ENCODE results near the gene RAB31.
"Not testable (repeated sequence)": the region's sequence is repeated elsewhere in the genome, so short reads cannot be mapped to it uniquely, and the experiment has no call there.

Gene RAB31

DNA sequence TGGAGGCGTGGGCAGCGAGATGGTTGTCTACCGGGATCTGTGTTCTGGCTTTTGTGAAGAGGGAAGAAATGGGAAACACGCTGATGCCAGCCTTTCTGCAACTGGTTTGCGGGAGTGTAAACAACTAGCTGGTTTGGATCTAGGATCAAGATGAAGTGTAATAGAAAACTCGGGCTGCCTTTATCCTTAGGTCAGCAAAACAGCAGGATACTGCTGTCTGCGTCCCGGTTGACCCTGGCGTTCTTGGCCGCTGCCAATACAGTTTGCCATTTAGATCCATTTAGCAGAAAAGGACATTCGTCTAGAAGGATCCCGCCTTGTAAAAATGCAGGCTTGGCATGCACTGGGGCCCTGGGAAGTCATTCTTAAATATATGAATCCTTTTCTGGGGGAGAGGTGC is 42.0 kb downstream of the RAB31 start:
- DNase-seq (ENCODE audit: low read depth, low spot score) = no peak

DNA sequence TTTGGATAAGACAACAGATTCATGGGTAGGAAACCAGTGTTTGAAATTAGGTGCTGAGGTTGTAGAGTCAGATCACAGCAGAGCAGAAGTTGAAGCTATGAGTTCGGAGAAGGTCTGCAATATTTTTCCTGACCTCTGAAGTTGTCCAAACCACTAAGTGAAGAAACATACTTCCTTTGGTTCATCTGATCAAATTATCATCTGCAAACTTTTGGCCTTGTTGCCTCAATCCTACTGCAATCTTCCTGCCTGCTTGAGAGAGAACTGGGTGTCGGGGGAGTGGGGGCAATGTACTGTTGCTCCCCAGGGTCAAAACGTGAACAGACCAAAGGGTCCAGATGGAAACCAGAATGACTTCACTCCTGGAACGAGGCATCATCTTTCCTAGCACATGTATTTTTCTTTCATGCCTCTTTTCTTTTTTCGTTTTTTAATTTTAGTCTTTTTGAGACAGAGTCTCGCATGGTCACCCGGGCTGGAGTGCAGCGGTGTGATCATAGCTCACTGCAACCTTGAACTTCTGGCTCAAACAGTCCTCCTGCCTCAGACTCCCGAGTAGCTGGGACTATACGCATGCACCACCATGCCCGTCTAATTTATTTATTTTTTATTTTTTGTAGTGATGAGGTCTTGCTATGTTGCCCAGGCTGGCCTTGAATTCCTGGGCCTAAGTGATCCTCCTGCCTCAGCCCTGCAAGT is 42.7 kb downstream of the RAB31 start:
- no peak overlapping the region for H3K4me3 ChIP-seq (ENCODE audit: low read length)
- no peak for DNase-seq (ENCODE audit: low read depth, low spot score)

More for the DNA sequence above, 42.0 kb downstream of the RAB31 start:
- H3K4me3 ChIP-seq (ENCODE audit: low read length) = no peak overlapping the region

DNA sequence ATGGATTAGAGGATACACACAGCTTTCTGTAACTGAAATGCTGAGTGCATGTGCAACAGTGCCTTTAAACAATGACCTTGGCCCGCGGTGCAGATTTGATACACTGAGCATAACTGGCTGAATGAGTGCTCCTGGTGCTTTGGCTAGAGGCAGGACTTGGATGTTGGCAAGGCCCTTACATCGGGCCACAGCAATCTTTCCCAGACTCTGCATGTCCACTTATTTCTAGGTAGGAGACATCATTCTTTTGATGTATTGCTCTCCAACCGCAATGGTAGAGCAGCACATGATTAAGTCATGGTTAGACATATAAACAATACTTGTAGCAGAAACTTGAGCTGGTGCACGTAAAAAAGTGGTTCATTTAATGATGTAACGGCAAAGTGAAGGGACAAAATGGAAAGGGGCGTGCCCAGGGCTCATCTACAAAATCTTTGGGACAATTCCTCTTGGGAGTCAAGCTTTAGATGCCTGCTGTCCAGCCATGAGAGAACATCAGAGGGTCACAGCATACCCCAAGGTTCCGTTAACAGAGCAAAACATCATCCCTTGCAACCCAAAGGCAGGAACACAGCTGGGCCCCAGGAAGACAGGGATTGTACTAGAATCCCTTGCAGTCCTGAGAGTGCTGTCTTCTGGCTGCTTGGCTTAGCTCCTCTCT is 43.4 kb downstream of the RAB31 start:
- H3K4me3 ChIP-seq (ENCODE audit: low read length) = no peak overlapping the region
- DNase-seq (ENCODE audit: low read depth, low spot score) = no peak

GRCh38 chr18:9753846-9754245 is 45.7 kb downstream of the RAB31 start:
- no peak overlapping the region for H3K4me3 ChIP-seq (ENCODE audit: low read length)
- no peak for DNase-seq (ENCODE audit: low read depth, low spot score)

- DNase-seq (ENCODE audit: low read depth, low spot score) = no peak
- no peak overlapping the region for H3K4me3 ChIP-seq (ENCODE audit: low read length)
These were observed 47.0 kb downstream of the RAB31 start for GRCh38 chr18:9755110-9755509.

- no peak overlapping the region for H3K4me3 ChIP-seq (ENCODE audit: low read length)
- DNase-seq (ENCODE audit: low read depth, low spot score) = no peak
These were observed 47.5 kb downstream of the RAB31 start for GRCh38 chr18:9755615-9756014.

DNA sequence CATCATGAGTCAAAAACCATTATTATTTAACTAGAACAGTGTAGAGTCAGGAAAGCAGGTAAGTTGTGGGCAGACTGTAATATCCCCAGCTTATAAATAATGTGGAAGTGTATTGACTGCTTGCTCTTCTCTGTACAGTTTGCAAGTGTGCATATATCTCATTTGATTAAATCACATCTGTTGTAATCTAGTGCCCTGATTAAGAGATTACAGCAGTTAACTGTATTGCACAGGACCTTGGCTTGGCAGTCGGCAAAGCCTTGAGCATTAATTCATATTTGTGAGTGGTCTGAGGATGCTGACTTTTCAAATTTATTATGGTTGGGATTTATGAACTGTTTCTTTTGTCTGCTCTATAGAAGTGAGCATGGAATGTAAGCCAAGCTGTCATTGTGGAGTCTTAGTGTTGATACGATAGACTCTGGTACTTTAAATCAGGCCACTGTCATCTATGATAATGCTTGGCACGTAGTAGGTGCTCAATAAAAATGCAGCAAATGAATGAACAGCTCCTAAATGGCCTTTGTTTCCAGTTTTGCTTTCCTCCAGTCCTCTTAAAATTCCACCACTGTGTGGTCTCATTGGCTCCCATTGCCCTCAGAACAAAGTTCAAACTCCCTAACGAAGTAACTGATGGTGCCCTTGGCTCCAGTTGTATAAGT is 48.3 kb downstream of the RAB31 start:
- no peak overlapping the region for H3K4me3 ChIP-seq (ENCODE audit: low read length)
- no peak for DNase-seq (ENCODE audit: low read depth, low spot score)

DNA sequence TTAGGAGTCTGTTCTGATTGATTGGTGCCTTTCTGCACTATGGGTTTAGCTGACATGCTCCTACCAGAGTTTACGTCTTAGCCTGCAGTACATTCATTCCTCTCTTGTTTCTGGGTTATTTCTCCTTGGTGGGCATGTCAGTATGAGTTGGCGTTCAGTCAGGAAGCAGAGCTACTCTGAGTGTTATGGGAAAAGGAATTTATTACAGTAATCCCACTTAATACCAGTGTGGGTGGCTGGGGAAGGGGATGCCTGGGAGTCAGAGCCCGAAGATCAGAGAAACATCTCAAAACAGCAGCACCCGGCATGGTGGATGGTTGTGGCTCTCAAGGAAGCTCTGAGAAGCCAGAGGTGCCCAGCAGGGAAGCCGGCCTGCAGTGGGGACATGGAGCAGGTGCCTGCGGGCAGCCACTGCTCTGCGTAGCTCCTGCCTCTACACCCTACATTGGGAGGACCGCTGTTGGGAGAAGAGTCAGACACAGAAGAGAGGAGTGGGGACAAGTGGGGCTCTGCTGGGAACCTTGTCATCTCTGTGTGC is 48.9 kb downstream of the RAB31 start:
- no peak for DNase-seq (ENCODE audit: low read depth, low spot score)
- H3K4me3 ChIP-seq (ENCODE audit: low read length) = no peak overlapping the region

DNA sequence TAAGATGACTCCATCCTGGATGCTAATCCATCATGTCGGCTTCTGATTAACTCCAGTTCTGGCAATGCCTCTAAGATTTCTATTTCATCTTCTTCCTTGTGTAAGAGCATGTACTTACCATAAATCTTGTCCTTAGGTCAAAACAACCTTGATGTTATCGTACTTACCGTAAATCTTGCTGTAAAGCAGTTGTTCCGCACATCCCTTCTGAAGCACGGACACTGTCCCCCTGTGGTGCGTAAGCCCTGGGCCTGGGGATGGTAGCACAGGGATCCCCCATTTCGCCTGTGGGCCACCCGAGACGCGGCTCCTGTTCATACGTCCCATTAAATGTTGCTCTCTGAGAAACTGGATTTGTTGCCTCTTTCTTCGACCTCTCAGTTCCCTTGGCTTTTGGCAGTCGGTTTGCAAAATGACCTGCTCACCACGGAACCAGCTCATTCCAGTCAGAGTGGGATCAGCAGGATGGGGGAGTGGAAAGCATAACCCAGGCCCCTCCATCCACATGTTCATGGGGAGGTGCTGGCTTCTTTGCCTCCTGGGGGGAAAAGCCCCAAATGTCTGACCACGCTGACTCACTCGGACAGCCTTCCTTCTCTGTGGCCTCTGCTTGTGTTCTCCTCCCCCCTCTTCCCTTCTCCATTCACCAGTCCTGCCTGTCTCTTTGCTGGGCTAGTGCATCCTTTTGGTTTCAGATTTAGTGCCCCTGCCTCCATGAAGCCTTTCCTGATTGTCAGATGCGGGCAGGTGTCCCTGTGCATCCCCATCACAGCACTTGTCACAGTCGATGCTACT is 49.9 kb downstream of the RAB31 start:
- no peak overlapping the region for H3K4me3 ChIP-seq (ENCODE audit: low read length)
- no peak for DNase-seq (ENCODE audit: low read depth, low spot score)

- H3K4me3 ChIP-seq (ENCODE audit: low read length) = no peak overlapping the region
- peak; percentile 61 for DNase-seq (ENCODE audit: low read depth, low spot score)
These were observed 50.5 kb downstream of the RAB31 start for GRCh38 chr18:9758624-9759075.

DNA sequence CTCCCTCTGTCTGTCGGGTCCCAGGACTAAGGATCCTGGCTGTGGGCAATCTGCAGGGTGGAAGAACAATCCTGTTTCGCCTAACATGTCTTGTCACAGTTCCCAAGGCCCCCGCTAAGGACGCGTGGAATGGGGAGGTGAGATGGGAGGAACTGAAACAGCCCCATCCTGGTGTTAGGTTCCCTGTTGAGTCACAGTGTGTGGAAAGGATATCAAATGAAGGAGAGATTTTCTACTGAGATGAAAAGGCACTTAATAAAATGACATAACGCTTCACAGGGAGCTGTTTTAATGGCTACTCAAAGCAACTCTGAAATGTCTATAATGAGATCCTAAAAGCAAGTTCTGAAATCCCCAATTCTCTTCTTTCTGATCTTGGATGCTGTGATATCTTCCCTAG is 52.5 kb downstream of the RAB31 start:
- no peak overlapping the region for H3K4me3 ChIP-seq (ENCODE audit: low read length)
- no peak for DNase-seq (ENCODE audit: low read depth, low spot score)

DNA sequence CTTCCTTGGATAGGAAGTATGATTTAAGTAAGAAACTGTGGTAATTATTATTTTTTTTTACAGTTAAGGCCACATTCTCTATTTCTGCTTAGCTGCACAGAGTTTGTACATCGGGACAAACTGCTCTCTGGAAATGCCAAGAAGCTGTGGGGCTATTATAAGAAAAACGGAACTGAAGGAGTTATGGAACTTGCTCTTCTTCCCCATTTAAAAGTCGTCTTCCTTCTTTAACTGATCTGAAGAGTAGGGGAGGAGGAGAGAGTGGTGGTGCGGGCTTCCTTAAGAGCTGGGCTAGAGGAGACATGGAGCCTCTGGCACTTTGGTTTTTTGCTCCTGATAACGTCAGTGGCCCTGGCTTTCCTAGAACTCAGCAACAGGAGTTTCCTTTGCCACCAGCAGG is 54.4 kb downstream of the RAB31 start:
- H3K4me3 ChIP-seq (ENCODE audit: low read length) = no peak overlapping the region
- no peak for DNase-seq (ENCODE audit: low read depth, low spot score)

DNA sequence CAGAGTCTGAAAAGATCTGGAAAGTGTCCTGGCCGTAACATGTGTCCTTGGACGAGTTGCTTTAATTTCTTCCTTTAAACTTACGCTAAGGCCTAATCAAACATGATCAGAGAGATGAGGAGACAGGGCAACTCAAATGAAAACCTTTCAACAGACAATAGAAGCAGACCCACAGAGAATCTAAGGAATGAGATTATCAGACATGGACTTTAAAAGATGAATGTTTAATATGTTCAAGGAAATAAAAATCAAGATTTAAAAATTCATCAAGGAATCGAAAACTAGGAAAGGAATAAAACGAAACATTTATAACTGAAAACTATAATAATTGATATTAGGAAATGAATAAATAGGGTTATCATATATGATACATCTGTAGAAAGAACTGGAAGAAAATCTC is 55.1 kb downstream of the RAB31 start:
- DNase-seq (ENCODE audit: low read depth, low spot score) = no peak
- H3K4me3 ChIP-seq (ENCODE audit: low read length) = no peak overlapping the region

DNA sequence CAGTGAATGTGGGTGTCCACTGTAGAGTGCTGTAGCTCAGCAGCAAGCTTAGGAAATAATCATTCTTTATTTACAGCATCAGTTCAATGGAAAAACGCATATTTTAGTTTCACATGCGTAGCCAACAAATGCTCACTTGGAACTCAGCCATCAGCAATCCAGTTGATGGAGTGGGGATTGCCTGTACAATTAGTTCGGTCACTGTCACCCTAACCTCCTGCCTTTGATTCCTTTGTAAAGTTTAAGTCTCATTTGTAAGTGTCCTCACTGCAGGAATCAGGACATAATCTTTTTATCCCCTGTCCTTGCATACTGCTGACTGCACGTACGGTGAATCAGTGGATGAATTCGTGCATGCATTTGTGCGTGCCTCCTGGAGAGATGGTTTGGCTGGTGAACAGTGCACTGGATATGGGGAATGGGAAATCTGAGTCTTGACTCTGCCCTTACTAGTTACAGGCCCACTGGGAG is 55.9 kb downstream of the RAB31 start:
- no peak overlapping the region for H3K4me3 ChIP-seq (ENCODE audit: low read length)
- DNase-seq (ENCODE audit: low read depth, low spot score) = no peak

DNA sequence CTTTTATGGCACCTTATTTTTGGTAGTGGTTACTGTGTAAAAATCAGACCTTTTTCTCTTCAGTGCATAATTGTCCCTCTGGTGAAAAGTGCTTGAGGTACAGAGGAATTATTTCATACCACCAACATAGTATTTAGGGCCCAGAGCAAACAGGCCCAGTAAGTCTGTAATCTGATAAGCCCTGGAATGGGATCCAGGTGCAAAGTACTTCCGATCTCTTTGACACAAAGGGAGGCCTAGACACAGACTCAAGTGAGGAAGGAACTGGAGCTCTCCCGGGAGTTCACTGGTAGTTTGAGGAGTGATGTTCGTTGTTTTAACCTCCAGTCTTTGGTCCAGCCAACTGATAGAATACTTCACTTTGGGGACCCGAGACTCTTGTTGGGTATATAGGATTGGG is 57.4 kb downstream of the RAB31 start:
- no peak overlapping the region for H3K4me3 ChIP-seq (ENCODE audit: low read length)
- DNase-seq (ENCODE audit: low read depth, low spot score) = no peak

- no peak overlapping the region for H3K4me3 ChIP-seq (ENCODE audit: low read length)
- DNase-seq (ENCODE audit: low read depth, low spot score) = no peak
These were observed 58.0 kb downstream of the RAB31 start for GRCh38 chr18:9766076-9766481.

DNA sequence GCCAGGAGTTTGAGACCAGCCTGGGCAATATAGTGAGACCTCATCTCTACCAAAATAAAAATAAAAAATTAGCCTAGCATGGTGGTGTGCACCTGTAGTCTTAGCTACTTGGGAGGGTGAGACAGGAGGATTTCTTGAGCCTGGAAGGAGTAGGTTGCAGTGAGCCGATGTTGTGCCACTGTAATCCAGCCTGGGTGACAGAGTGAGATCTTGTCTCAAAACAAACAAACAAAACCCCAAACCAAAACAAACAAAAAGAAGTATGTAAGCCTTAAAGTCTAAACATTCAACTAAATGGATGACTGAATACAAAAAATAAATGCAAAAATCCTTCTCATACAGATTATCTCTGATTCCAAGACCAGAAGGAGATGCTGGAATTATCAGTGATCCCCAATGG is 58.6 kb downstream of the RAB31 start:
- DNase-seq (ENCODE audit: low read depth, low spot score) = no peak
- no peak overlapping the region for H3K4me3 ChIP-seq (ENCODE audit: low read length)

DNA sequence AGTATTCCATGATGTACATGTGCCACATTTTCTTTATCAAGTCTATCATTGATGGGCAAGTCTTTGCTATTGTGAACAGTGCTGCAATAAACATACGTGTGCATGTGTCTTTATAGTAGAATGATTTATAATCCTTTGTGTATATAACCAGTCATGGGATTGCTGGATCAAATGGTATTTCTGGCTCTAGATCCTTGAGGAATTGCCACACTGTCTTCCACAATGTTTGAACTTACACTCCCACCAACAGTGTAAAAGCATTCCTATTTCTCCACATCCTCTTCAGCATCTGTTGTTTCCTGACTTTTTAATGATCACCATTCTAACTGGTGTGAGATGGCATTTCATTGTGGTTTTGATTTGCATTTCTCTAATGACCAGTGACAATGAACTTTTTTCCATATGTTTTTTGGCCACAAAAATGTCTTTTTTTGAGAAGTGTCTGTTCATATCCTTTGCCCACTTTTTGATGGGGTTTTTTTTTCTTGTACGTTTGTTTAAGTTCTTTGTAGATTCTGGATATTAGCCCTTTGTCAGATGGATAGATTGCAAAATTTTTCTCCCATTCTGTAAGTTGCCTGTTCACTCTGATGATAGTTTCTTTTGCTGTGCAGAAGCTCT is 60.1 kb downstream of the RAB31 start:
- H3K4me3 ChIP-seq (ENCODE audit: low read length); DNase-seq (ENCODE audit: low read depth, low spot score): not testable (repeated sequence)

GRCh38 chr18:9770111-9770510 is 62.0 kb downstream of the RAB31 start:
- DNase-seq (ENCODE audit: low read depth, low spot score) = not testable (repeated sequence)

More at GRCh38 chr18:9770111-9770510, 62.0 kb downstream of the RAB31 start:
- H3K4me3 ChIP-seq (ENCODE audit: low read length) = not testable (repeated sequence)
